Smooth muscle cell (in vitro differentiated cells): ENCODE measurements around the gene TFB2M. TPM values are rescaled to one million over a fixed set of nuclear protein-coding genes. Genes with fewer than 3 reads are reported as not detected.

Experiments used
- DNase-seq: peaks from one replicate; lab custom pipeline; 2025; ENCODE audit not compliant: unreplicated experiment; lab: John Stamatoyannopoulos, UW
- H2AFZ ChIP-seq: fragments of 200-600 bp; sonication (generic); 2 replicates; pipeline ENCODE4 v1.6.0; 2016; ENCODE audit warnings: antibody characterized with exemption, low read depth, mild to moderate bottlenecking
- H3F3A ChIP-seq: fragments of 200-600 bp; sonication (generic); 2 replicates; pipeline ENCODE4 v1.6.0; 2017; ENCODE audit warnings: antibody characterized with exemption, low read depth
- H3K27ac ChIP-seq: fragments of 200-600 bp; sonication (generic); 2 replicates; pipeline ENCODE4 v1.5.1; 2016; ENCODE audit warnings: low read depth, mild to moderate bottlenecking
- H3K27me3 ChIP-seq: fragments of 200-600 bp; sonication (generic); 2 replicates; pipeline ENCODE4 v1.6.1; 2016; ENCODE audit warnings: low read depth, mild to moderate bottlenecking
- H3K36me3 ChIP-seq: fragments of 200-600 bp; sonication (generic); 2 replicates; pipeline ENCODE4 v1.5.1; 2016; ENCODE audit warnings: low read depth
- H3K4me1 ChIP-seq: fragments of 200-600 bp; sonication (generic); 2 replicates; pipeline ENCODE4 v1.5.1; 2016; ENCODE audit warnings: low read depth
- H3K4me2 ChIP-seq: fragments of 200-600 bp; sonication (generic); 2 replicates; pipeline ENCODE4 v1.6.0; 2016; ENCODE audit warnings: mild to moderate bottlenecking
- H3K4me3 ChIP-seq: fragments of 200-600 bp; sonication (generic); 2 replicates; pipeline ENCODE4 v1.5.1; 2016; ENCODE audit warnings: mild to moderate bottlenecking
- H3K79me2 ChIP-seq: fragments of 200-600 bp; sonication (generic); 2 replicates; pipeline ENCODE4 v1.6.0; 2016; ENCODE audit warnings: low read depth, mild to moderate bottlenecking
- H3K9ac ChIP-seq: fragments of 200-600 bp; sonication (generic); 2 replicates; pipeline ENCODE4 v1.6.0; 2016; ENCODE audit warnings: low read depth
- H3K9me3 ChIP-seq: fragments of 200-600 bp; sonication (generic); replicated peaks from 2 replicates; pipeline ENCODE4 v1.5.1; 2016; ENCODE audit warnings: low read depth
- H4K20me1 ChIP-seq: fragments of 200-600 bp; sonication (generic); 2 replicates; pipeline ENCODE4 v1.6.0; 2016; ENCODE audit warnings: low read depth
- WGBS: methylation state at CpG from one replicate; pipeline ENCODE4 v1.1.7; 2016; ENCODE audit warnings: low lambda C conversion rate; 5-methylcytosine and 5-hydroxymethylcytosine counted together
- polyA plus RNA-seq: library from polyadenylated mRNA; unstranded; fragments of >200 nt; fragmentation: Nextera tagmentation; extraction: Ambion mirVana; gene quantifications from 2 replicates; pipeline ENCODE4 v1.2.1, GENCODE V29; 2016
- total RNA-seq: library from RNA; depleted of rRNA; stranded (reverse); fragments of >200 nt; gene quantifications from 2 replicates; pipeline ENCODE4 v1.2.3, GENCODE V29; 2014
- TF ChIP-seq, protein P1 (sequence below): fragments of 200-600 bp; sonication (generic); IDR thresholded peaks from 2 replicates; pipeline ENCODE4 v1.5.1; 2017; ENCODE audit warnings: borderline replicate concordance, mild to moderate bottlenecking, antibody characterized with exemption; ENCODE audit not compliant: insufficient read depth, poor library complexity, severe bottlenecking

The TFB2M gene
- total and polyA plus RNA-seq, 2 experiments from 2014 or later: 15.0 to 24.0 TPM

DNA sequence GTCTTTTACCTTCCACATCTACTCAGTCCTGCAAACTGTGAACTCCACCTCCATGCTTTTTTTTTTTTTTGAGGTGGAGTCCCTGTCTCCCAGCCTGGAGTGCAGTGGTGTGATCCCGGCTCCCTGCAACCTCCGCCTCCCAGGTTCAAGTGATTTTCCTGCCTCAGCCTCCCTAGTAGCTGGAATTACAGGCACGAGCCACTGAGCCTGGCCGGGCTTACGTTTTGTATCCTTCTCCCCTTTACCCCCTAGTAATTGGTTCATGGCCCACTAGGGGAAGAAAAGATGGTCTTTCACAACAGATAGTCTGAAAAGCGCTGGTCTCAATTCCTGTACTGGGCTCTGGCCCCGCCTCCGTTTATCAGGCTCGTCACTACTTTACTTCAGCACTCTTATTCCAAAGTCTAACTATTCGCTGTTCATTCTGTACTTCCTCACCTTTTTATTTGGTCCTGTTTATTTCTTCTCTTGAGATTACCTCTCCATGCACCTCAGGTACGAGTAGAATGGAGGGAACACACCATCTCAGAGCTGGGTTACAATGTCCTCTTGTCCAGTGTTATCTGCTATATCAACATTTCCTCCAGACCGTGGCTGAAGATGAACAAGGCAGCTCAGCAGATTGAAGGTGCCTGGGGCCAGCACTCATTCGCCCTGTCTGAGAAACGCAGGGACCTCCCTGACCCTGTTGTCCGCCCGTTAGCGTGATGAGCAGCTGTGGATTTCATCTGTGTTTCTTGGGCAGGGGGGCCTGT, 16.4 kb upstream of the TFB2M start:
- DNase-seq: no peak
- TF ChIP-seq, protein P1, sequence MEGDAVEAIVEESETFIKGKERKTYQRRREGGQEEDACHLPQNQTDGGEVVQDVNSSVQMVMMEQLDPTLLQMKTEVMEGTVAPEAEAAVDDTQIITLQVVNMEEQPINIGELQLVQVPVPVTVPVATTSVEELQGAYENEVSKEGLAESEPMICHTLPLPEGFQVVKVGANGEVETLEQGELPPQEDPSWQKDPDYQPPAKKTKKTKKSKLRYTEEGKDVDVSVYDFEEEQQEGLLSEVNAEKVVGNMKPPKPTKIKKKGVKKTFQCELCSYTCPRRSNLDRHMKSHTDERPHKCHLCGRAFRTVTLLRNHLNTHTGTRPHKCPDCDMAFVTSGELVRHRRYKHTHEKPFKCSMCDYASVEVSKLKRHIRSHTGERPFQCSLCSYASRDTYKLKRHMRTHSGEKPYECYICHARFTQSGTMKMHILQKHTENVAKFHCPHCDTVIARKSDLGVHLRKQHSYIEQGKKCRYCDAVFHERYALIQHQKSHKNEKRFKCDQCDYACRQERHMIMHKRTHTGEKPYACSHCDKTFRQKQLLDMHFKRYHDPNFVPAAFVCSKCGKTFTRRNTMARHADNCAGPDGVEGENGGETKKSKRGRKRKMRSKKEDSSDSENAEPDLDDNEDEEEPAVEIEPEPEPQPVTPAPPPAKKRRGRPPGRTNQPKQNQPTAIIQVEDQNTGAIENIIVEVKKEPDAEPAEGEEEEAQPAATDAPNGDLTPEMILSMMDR: no peak
- Histone ChIP-seq H3K27ac (no peak overlapping the region), H2AFZ (no peak overlapping the region), H3K9ac (no peak overlapping the region), H3K4me1 (peaks cover 6% of the 10 kb centered on the region), H3K27me3 (no peaks in the 10 kb centered on the region), H4K20me1 (peaks cover 11% of the 10 kb centered on the region), H3F3A (no peaks in the 10 kb centered on the region), H3K79me2 (peaks cover 19% of the 10 kb centered on the region), H3K36me3 (no peaks in the 10 kb centered on the region), H3K4me2 (no peak overlapping the region), H3K9me3 (no peaks in the 10 kb centered on the region), H3K4me3 (no peak overlapping the region)
- 85% methylated on average over 17 of the region's 17 CpGs for WGBS

DNA sequence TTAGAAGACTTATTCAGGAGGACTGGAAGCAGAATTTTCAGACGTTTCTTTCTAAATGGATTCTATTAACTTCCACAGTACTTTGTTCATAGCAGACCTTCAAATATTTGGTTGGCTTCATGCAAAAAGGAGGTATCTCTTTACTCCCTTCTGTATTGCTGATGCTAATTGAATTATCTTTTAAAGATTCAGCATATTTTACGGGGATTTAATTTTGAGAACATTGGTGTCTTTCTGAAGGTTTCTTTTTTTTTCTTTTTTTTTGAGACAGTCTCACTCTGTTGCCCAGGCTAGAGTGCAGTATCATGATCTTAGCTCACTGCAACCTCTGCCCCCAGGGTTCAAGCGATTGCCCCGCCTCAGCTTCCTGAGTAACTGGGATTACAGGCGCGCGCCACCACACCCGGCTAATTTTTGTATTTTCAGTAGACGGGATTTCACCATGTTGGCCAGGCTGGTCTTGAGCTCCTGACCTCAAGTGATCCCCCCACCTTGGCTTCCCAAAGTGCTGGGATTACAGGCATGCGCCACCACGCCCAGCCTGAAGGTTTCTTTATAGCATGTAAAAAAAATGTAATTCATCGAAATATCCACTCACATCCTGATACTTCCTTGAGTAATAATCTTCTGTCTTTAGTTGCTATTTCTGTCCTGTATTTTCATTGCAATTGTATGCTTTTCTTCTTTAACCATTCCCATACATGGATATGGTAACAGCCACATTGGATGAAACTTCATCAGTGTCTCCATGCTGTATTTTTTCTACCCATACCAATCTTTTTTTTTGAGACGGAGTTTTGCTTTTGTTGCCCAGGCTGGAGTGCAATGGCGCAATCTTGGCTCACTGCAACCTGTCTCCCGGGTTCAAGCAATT, 14.7 kb upstream of the TFB2M start:
- H3K4me2 ChIP-seq: peak overlapping the region; percentile 72
- peaks cover 11% of the 10 kb centered on the region for H4K20me1 ChIP-seq
- H3K27me3 ChIP-seq: no peaks in the 10 kb centered on the region
- H3K4me3 ChIP-seq: no peak overlapping the region
- DNase-seq: no peak
- H3K9me3 ChIP-seq: no peaks in the 10 kb centered on the region
- H3F3A ChIP-seq: no peaks in the 10 kb centered on the region
- peaks cover 6% of the 10 kb centered on the region for H3K4me1 ChIP-seq
- WGBS: 95% methylated on average over 15 of the region's 15 CpGs
- peaks cover 12% of the 10 kb centered on the region for H3K79me2 ChIP-seq
- H3K9ac ChIP-seq: no peak overlapping the region
- H3K36me3 ChIP-seq: no peaks in the 10 kb centered on the region
- no peak overlapping the region for H3K27ac ChIP-seq
- TF ChIP-seq, protein P1: no peak
- no peak overlapping the region for H2AFZ ChIP-seq

DNA sequence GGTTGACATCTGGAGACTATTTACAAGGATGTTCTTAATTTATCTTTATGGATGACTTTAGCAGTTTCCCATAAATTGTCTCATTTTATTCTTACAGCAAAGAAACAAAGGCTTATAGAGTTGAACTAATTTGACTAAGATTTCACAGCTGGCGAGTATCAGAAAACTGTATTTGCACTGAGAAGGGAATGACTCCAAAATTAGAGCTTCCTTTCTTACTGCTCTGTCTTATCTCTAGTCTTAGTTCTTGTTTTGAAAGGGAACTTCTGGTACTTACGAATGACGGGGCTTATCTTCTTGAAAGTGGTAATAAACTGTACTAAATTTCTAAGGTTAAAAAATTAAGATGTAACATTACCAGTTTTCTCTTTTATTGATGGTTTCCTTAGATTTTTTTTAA, 13.8 kb upstream of the TFB2M start:
- peaks cover 11% of the 10 kb centered on the region for H4K20me1 ChIP-seq
- no peak overlapping the region for H3K9ac ChIP-seq
- peak overlapping the region; percentile 72 for H3K4me2 ChIP-seq
- H3K36me3 ChIP-seq: no peaks in the 10 kb centered on the region
- no peak overlapping the region for H3K4me3 ChIP-seq
- H3K27me3 ChIP-seq: no peaks in the 10 kb centered on the region
- peaks cover 6% of the 10 kb centered on the region for H3K4me1 ChIP-seq
- H3K79me2 ChIP-seq: peaks cover 19% of the 10 kb centered on the region
- 19% methylated on average over 3 of the region's 3 CpGs for WGBS
- no peaks in the 10 kb centered on the region for H3F3A ChIP-seq
- no peaks in the 10 kb centered on the region for H3K9me3 ChIP-seq
- TF ChIP-seq, protein P1: no peak
- H2AFZ ChIP-seq: no peak overlapping the region
- H3K27ac ChIP-seq: peak overlapping the region; percentile 50
- DNase-seq: no peak
